OCI-LY7 (cell line): ENCODE results near the gene C11orf58. TPM values are rescaled to one million over a fixed set of nuclear protein-coding genes. Genes with fewer than 3 reads are reported as not detected.

Experiments
- BruUV-seq: library from RNA; stranded (reverse); fragments of 400-500 nt; replicated peaks from 2 replicates; lab custom pipeline; 2021; lab: Mats Ljungman, UMichigan
- CTCF ChIA-PET: fragments of 300-600 bp; sonication (Branson Sonifier 250); formaldehyde crosslinking; loops from one replicate; lab custom pipeline; 2022; ENCODE audit warnings: antibody characterized with exemption; ENCODE audit not compliant: unreplicated experiment; lab: Charles Lee
- POLR2A ChIA-PET: fragments of 300-600 bp; sonication (Branson Sonifier 250); formaldehyde crosslinking; loops from one replicate; lab custom pipeline; 2022; ENCODE audit warnings: antibody characterized with exemption; lab: Charles Lee
- DNase-seq: peaks from one replicate; pipeline ENCODE4 v3.0.0-alpha.2; 2015; ENCODE audit warnings: low spot score
- H2AFZ ChIP-seq: fragments of 200-600 bp; sonication (generic), shearing (Covaris generic); 2 replicates; pipeline ENCODE4 v1.6.1; 2014; ENCODE audit warnings: mild to moderate bottlenecking, antibody characterized with exemption, low read length, moderate library complexity
- H3K27ac ChIP-seq: fragments of 200-600 bp; sonication (generic); 2 replicates; pipeline ENCODE4 v1.5.1; 2014; ENCODE audit warnings: mixed run types, low read depth, mild to moderate bottlenecking, moderate library complexity, low read length, inconsistent platforms; ENCODE audit not compliant: poor library complexity, severe bottlenecking
- H3K36me3 ChIP-seq: fragments of 200-600 bp; sonication (generic); 2 replicates; pipeline ENCODE4 v1.6.1; 2014; ENCODE audit warnings: mild to moderate bottlenecking, antibody characterized with exemption, low read length, moderate library complexity, mixed read lengths; ENCODE audit not compliant: insufficient read depth
- H3K4me1 ChIP-seq: fragments of 200-600 bp; sonication (generic); 2 replicates; pipeline ENCODE4 v1.5.1; 2014; ENCODE audit warnings: mild to moderate bottlenecking, low read length; ENCODE audit not compliant: insufficient read depth, poor library complexity, severe bottlenecking
- H3K4me2 ChIP-seq: fragments of 200-600 bp; sonication (generic); 2 replicates; pipeline ENCODE4 v1.6.1; 2014; ENCODE audit warnings: mild to moderate bottlenecking, low read length
- H3K4me3 ChIP-seq: fragments of 200-600 bp; sonication (generic); 2 replicates; pipeline ENCODE4 v1.5.1; 2014; ENCODE audit warnings: mild to moderate bottlenecking, low read depth, low read length; ENCODE audit not compliant: poor library complexity, severe bottlenecking
- H3K79me2 ChIP-seq: fragments of 200-600 bp; sonication (generic); 2 replicates; pipeline ENCODE4 v1.6.1; 2016; ENCODE audit warnings: low read depth, mild to moderate bottlenecking, low read length, moderate library complexity, mixed read lengths; ENCODE audit not compliant: insufficient read depth
- H3K9me2 ChIP-seq: fragments of 200-600 bp; sonication (generic); 2 replicates; pipeline ENCODE4 v1.6.1; 2016; ENCODE audit warnings: mild to moderate bottlenecking, low read length, mixed read lengths; ENCODE audit not compliant: insufficient read depth
- H3K9me3 ChIP-seq: fragments of 200-600 bp; sonication (generic); 2 replicates; pipeline ENCODE4 v1.6.1; 2014; ENCODE audit warnings: mild to moderate bottlenecking, mixed run types, low read length, mixed read lengths
- H4K20me1 ChIP-seq: fragments of 200-600 bp; sonication (generic); 2 replicates; pipeline ENCODE4 v1.6.1; 2014; ENCODE audit warnings: mild to moderate bottlenecking, antibody characterized with exemption, low read length, moderate library complexity, mixed read lengths; ENCODE audit not compliant: insufficient read depth
- EZH2phosphoT487 ChIP-seq: fragments of 200-600 bp; sonication (generic); IDR thresholded peaks from 2 replicates; pipeline ENCODE4 v1.6.1; 2018; ENCODE audit warnings: low read depth, borderline replicate concordance, mild to moderate bottlenecking, mixed run types, antibody characterized with exemption, low read length, moderate library complexity, mixed read lengths
- intact Hi-C: fragments of 100-400 bp; cut with micrococcal nuclease; formaldehyde crosslinking; loops from one replicate; pipeline ENCODE4 v1.10.0; 2022; ENCODE audit not compliant: unreplicated experiment
- total RNA-seq, 2 experiments: library from RNA; depleted of rRNA in 1 of 2; stranded (reverse); fragments of >200 nt in 1 of 2; shearing (Covaris generic) in 1 of 2; gene quantifications; 2 replicates each; pipeline ENCODE4 v1.2.3, GENCODE V29; 2014 to 2022
- TF ChIP-seq, protein P1 (sequence below): fragments of 200-600 bp; sonication (generic); conservative IDR thresholded peaks from 2 replicates; pipeline ENCODE4 v1.5.1; 2014; ENCODE audit warnings: mild to moderate bottlenecking, antibody characterized with exemption, low read length, moderate library complexity, mixed read lengths

Gene C11orf58
- total RNA-seq, 2 experiments from 2014 or later: 118 to 146 TPM

DNA sequence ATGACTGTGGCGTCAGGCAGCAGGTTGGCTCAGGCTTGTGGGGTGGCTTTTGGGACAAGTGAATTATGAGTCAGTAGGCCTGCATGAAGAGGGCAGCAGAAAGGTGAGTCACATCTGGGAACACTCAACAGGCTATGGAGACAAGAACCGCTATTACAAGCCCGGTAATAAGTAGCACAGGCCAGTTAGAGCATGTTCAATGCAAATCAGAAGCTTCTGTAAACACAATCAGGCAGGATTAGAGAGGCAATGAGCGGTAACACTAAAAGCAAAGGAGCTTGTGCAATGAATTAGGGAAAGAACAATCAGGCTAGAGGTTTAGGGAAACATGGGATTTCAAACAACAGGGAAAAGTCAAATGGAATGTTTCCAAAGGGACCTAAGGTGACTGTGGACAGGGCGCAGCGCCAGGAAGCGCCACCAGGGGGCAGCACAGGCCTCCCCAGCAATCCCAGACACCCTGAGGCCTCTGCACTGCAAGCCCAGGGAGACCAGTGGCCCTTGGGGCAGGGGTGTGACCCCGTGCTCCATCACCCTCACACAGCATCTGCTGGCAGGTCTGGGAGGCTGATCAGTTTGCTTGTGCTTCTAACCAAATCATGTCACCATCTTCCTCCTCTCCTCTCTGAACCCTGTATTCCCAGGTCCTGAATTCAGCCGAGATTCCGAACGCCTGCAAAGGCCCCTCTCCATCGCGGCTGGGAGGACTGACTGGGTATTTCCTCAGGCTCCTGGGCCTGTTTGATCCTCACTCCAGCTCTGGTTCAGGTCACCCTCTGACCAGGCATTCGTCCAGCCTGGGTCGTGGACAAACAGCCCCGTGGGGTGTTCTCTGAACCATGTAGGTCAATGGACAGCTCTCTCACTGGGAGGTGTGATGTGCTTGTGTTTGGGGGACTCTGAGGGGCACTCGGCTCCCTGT lies 50.0 kb downstream of the C11orf58 start:
- no peaks in the 10 kb centered on the region for H3K4me1 ChIP-seq
- TF ChIP-seq, protein P1, sequence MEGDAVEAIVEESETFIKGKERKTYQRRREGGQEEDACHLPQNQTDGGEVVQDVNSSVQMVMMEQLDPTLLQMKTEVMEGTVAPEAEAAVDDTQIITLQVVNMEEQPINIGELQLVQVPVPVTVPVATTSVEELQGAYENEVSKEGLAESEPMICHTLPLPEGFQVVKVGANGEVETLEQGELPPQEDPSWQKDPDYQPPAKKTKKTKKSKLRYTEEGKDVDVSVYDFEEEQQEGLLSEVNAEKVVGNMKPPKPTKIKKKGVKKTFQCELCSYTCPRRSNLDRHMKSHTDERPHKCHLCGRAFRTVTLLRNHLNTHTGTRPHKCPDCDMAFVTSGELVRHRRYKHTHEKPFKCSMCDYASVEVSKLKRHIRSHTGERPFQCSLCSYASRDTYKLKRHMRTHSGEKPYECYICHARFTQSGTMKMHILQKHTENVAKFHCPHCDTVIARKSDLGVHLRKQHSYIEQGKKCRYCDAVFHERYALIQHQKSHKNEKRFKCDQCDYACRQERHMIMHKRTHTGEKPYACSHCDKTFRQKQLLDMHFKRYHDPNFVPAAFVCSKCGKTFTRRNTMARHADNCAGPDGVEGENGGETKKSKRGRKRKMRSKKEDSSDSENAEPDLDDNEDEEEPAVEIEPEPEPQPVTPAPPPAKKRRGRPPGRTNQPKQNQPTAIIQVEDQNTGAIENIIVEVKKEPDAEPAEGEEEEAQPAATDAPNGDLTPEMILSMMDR: peak; percentile 90
- TF ChIP-seq EZH2phosphoT487: no peak
- no peaks in the 10 kb centered on the region for H4K20me1 ChIP-seq
- no TSS peak for BruUV-seq
- intact Hi-C loops: no loop called here
- no peak overlapping the region for H3K4me2 ChIP-seq
- DNase-seq: peak; percentile 42
- no peak overlapping the region for H2AFZ ChIP-seq
- H3K9me2 ChIP-seq: no peaks in the 10 kb centered on the region
- H3K79me2 ChIP-seq: no peaks in the 10 kb centered on the region
- POLR2A ChIA-PET: interaction anchor here (1.0 kb wide), 1 partner anchor 130 kb away, joined by 3 read pairs; no protein-coding TSS in a partner anchor
- CTCF ChIA-PET: no interaction called here
- no peak overlapping the region for H3K4me3 ChIP-seq
- H3K36me3 ChIP-seq: no peaks in the 10 kb centered on the region
- no peaks in the 10 kb centered on the region for H3K9me3 ChIP-seq
- H3K27ac ChIP-seq: no peak overlapping the region

DNA sequence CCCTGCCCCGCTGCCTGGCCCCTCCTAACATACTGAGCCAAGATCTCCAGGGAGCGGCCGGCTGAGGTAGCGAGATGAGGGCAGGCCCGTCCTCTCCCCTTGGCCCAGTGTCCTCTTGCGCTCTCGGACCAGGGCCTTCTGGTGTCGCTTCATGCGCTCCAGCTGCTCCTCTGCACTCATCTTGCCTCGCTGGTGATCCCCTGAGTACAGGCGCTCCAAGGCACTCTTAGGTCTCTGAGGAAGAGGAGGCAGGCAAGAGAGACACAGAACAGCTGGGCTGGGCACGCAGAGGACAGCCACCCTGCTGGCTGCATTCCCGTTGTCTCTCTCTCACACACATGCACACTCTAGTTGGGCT lies 50.6 kb downstream of the C11orf58 start:
- no peaks in the 10 kb centered on the region for H3K9me2 ChIP-seq
- no peak overlapping the region for H3K27ac ChIP-seq
- no peak for DNase-seq
- no peak for TF ChIP-seq EZH2phosphoT487
- TF ChIP-seq, protein P1: no peak
- H3K4me1 ChIP-seq: no peaks in the 10 kb centered on the region
- intact Hi-C loops: no loop called here
- H3K4me3 ChIP-seq: no peak overlapping the region
- H3K36me3 ChIP-seq: no peaks in the 10 kb centered on the region
- no peak overlapping the region for H2AFZ ChIP-seq
- BruUV-seq: no TSS peak
- no peak overlapping the region for H3K4me2 ChIP-seq
- no peaks in the 10 kb centered on the region for H4K20me1 ChIP-seq
- ChIA-PET POLR2A (no interaction called here), CTCF (no interaction called here)
- no peaks in the 10 kb centered on the region for H3K79me2 ChIP-seq
- no peaks in the 10 kb centered on the region for H3K9me3 ChIP-seq
